Panc1 (cell line): Measurements from ENCODE around the gene LITAFD. TPM values are rescaled to one million over a fixed set of nuclear protein-coding genes. Genes with fewer than 3 reads are reported as not detected.

ENCODE experiments used
- ATAC-seq: fragments of 200-7000 bp; cut with Tn5 transposase; 2 replicates; pipeline ENCODE4 v1.9.1; 2020; ENCODE audit warnings: mild to moderate bottlenecking, moderate library complexity
- BruUV-seq: library from RNA; stranded (reverse); fragments of 400-500 nt; replicated peaks from 2 replicates; lab custom pipeline; 2021; lab: Mats Ljungman, UMichigan
- CTCF ChIA-PET: fragments of 300-600 bp; sonication (Branson Sonifier 250); formaldehyde crosslinking; loops from one replicate; lab custom pipeline; 2022; ENCODE audit warnings: antibody characterized with exemption; lab: Charles Lee
- POLR2A ChIA-PET: fragments of 300-600 bp; sonication (Branson Sonifier 250); formaldehyde crosslinking; loops from one replicate; lab custom pipeline; 2022; ENCODE audit warnings: antibody characterized with exemption; lab: Charles Lee
- DNase-seq: peaks from one replicate; pipeline ENCODE4 v3.0.0-alpha.2; 2010; ENCODE audit warnings: low read depth, low spot score
- H3K27ac ChIP-seq: 2 replicates; pipeline ENCODE4 v1.5.1; 2011; ENCODE audit warnings: mild to moderate bottlenecking, low read length, inconsistent platforms
- H3K27me3 ChIP-seq: fragments of 200-500 bp; sonication (Bioruptor generic); 2 replicates; pipeline ENCODE4 v1.6.0; 2014; ENCODE audit warnings: low read length, inconsistent platforms; ENCODE audit not compliant: control insufficient read depth, insufficient read depth
- H3K36me3 ChIP-seq: fragments of 200-500 bp; sonication (Bioruptor generic); 2 replicates; pipeline ENCODE4 v1.5.1; 2014; ENCODE audit warnings: inconsistent platforms, mild to moderate bottlenecking, low read length, moderate library complexity; ENCODE audit not compliant: control insufficient read depth, insufficient read depth
- H3K4me1 ChIP-seq: 2 replicates; pipeline ENCODE4 v1.5.1; 2011; ENCODE audit warnings: inconsistent platforms, mild to moderate bottlenecking, low read length, moderate library complexity; ENCODE audit not compliant: control insufficient read depth, insufficient read depth
- H3K4me3 ChIP-seq, 2 experiments: 2 replicates each; pipeline ENCODE4 v1.5.1; 2011 to 2012; ENCODE audit warnings: low read depth in 2 of 2, low read length in 2 of 2, mild to moderate bottlenecking in 2 of 2, inconsistent platforms in 1 of 2, moderate library complexity in 1 of 2
- H3K9me3 ChIP-seq: fragments of 200-500 bp; sonication (Bioruptor generic); 2 replicates; pipeline ENCODE4 v1.5.1; 2014; ENCODE audit warnings: low read depth, mild to moderate bottlenecking, inconsistent platforms, low read length, moderate library complexity; ENCODE audit not compliant: control insufficient read depth, insufficient read depth
- POLR2AphosphoS5 ChIP-seq: IDR thresholded peaks from 2 replicates; pipeline ENCODE4 v1.6.1; 2012; ENCODE audit warnings: mild to moderate bottlenecking, low read depth, low read length, moderate library complexity
- SIN3A ChIP-seq: IDR thresholded peaks from 2 replicates; pipeline ENCODE4 v1.6.1; 2012; ENCODE audit warnings: low read depth, mild to moderate bottlenecking, low read length, moderate library complexity, borderline replicate concordance; ENCODE audit not compliant: insufficient read depth
- TCF7L2 ChIP-seq: IDR thresholded peaks from 2 replicates; pipeline ENCODE4 v1.6.1; 2011; ENCODE audit warnings: mild to moderate bottlenecking, low read depth, low read length, inconsistent platforms
- in situ Hi-C: cut with HindIII; loops from 2 replicates; pipeline ENCODE4 v1.10.0; 2016; ENCODE audit warnings: low sequenced_read_pairs, low pct_unique_long_range_greater_than_20kb
- intact Hi-C: fragments of 100-400 bp; cut with micrococcal nuclease; formaldehyde crosslinking; loops from one replicate; pipeline ENCODE4 v1.10.0; 2022; ENCODE audit not compliant: unreplicated experiment
- total RNA-seq: library from RNA; stranded (reverse); gene quantifications from one replicate; pipeline ENCODE4 v1.2.1, GENCODE V29; 2021; ENCODE audit not compliant: unreplicated experiment
- TF ChIP-seq, protein P1 (sequence below), 2 experiments: IDR thresholded peaks; 2 replicates each; pipeline ENCODE4 v1.6.1; 2011 to 2012; ENCODE audit warnings: low read depth in 2 of 2, control low read depth in 1 of 2, low read length in 1 of 2, mild to moderate bottlenecking in 1 of 2, moderate library complexity in 1 of 2; ENCODE audit not compliant: insufficient read depth in 1 of 2
- TF ChIP-seq, protein P2 (sequence below): fragments of 450-650 bp; IDR thresholded peaks from 2 replicates; pipeline ENCODE4 v1.5.1; 2017; ENCODE audit warnings: mild to moderate bottlenecking

The LITAFD gene
- total RNA-seq, 1 experiment from 2014 or later = not detected

- in situ Hi-C loops (no loop called here), intact Hi-C loops (loop anchor here (10.0 kb wide), 2 partner anchors 272 to 288 kb away; no protein-coding TSS in a partner anchor)
- Histone ChIP-seq H3K27ac (peak overlapping the region; percentile 96), H3K36me3 (no peaks in the 10 kb centered on the region), H3K27me3 (no peaks in the 10 kb centered on the region), H3K9me3 (no peaks in the 10 kb centered on the region), H3K4me3 (no peak overlapping the region), H3K4me1 (peaks cover 63% of the 10 kb centered on the region)
- TF ChIP-seq POLR2AphosphoS5 = peak; percentile 69; the same call in 1 of the 2 replicates
- TF ChIP-seq, protein P1, sequence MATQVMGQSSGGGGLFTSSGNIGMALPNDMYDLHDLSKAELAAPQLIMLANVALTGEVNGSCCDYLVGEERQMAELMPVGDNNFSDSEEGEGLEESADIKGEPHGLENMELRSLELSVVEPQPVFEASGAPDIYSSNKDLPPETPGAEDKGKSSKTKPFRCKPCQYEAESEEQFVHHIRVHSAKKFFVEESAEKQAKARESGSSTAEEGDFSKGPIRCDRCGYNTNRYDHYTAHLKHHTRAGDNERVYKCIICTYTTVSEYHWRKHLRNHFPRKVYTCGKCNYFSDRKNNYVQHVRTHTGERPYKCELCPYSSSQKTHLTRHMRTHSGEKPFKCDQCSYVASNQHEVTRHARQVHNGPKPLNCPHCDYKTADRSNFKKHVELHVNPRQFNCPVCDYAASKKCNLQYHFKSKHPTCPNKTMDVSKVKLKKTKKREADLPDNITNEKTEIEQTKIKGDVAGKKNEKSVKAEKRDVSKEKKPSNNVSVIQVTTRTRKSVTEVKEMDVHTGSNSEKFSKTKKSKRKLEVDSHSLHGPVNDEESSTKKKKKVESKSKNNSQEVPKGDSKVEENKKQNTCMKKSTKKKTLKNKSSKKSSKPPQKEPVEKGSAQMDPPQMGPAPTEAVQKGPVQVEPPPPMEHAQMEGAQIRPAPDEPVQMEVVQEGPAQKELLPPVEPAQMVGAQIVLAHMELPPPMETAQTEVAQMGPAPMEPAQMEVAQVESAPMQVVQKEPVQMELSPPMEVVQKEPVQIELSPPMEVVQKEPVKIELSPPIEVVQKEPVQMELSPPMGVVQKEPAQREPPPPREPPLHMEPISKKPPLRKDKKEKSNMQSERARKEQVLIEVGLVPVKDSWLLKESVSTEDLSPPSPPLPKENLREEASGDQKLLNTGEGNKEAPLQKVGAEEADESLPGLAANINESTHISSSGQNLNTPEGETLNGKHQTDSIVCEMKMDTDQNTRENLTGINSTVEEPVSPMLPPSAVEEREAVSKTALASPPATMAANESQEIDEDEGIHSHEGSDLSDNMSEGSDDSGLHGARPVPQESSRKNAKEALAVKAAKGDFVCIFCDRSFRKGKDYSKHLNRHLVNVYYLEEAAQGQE (IDR thresholded peaks at IDR 0.05; ENCODE audit: insufficient read depth in 1 of 2, low read depth in 2 of 2, low read length in 1 of 2) = no peak
- DNase-seq = no peak
- ChIA-PET CTCF (interaction anchor here (0.7 kb wide), 1 partner anchor 272 kb away, joined by 13 read pairs; no protein-coding TSS in a partner anchor), POLR2A (interaction anchor here (0.6 to 0.7 kb wide), 2 partner anchors 11 to 157 kb away, joined by 4 to 14 read pairs; no protein-coding TSS in a partner anchor)
- ATAC-seq = no peak
- no TSS peak for BruUV-seq
Observed at GRCh38 chr16:8862309-8863130, 19.6 kb upstream of the LITAFD start.

- ChIA-PET CTCF (interaction anchor here (0.7 to 1.0 kb wide), 3 partner anchors 8 to 271 kb away, joined by 4 to 13 read pairs (median 5); no protein-coding TSS in a partner anchor), POLR2A (interaction anchor here (0.7 kb wide), 1 partner anchor 12 kb away, joined by 14 read pairs; no protein-coding TSS in a partner anchor)
- no peaks in the 10 kb centered on the region for H3K27me3 ChIP-seq
- peak overlapping the region in 1 of 2 experiments; percentile 9; a peak in 1 of 4 replicates for H3K4me3 ChIP-seq
- H3K27ac ChIP-seq = peak overlapping the region; percentile 96
- TF ChIP-seq, protein P1 (IDR thresholded peaks at IDR 0.05; ENCODE audit: insufficient read depth in 1 of 2, low read depth in 2 of 2, low read length in 1 of 2) = 0 out of 4 replicates have a peak, but pooled peaks of 1 of the 2 experiments have one; percentile 28
- TF ChIP-seq POLR2AphosphoS5 = peak; percentile 28; the same call in 1 of the 2 replicates
- TF ChIP-seq, protein P2, sequence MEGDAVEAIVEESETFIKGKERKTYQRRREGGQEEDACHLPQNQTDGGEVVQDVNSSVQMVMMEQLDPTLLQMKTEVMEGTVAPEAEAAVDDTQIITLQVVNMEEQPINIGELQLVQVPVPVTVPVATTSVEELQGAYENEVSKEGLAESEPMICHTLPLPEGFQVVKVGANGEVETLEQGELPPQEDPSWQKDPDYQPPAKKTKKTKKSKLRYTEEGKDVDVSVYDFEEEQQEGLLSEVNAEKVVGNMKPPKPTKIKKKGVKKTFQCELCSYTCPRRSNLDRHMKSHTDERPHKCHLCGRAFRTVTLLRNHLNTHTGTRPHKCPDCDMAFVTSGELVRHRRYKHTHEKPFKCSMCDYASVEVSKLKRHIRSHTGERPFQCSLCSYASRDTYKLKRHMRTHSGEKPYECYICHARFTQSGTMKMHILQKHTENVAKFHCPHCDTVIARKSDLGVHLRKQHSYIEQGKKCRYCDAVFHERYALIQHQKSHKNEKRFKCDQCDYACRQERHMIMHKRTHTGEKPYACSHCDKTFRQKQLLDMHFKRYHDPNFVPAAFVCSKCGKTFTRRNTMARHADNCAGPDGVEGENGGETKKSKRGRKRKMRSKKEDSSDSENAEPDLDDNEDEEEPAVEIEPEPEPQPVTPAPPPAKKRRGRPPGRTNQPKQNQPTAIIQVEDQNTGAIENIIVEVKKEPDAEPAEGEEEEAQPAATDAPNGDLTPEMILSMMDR = no peak
- TF ChIP-seq SIN3A = 0 out of 2 replicates have a peak, but pooled peaks have one; percentile 40
- TF ChIP-seq TCF7L2 = no peak
- no TSS peak for BruUV-seq
- ATAC-seq = peak; percentile 70
- H3K9me3 ChIP-seq = no peaks in the 10 kb centered on the region
- H3K4me1 ChIP-seq = peaks cover 63% of the 10 kb centered on the region
- peaks cover 3% of the 10 kb centered on the region; the same call in 1 of the 2 replicates for H3K36me3 ChIP-seq
- in situ Hi-C loops = no loop called here
- intact Hi-C loops = loop anchor here (10.0 kb wide), 2 partner anchors 271 to 289 kb away; no protein-coding TSS in a partner anchor
- no peak for DNase-seq
Observed at GRCh38 chr16:8863594-8864424, 18.3 kb upstream of the LITAFD start.
